Activated T-helper 1 cell treated with anti-CD3 and anti-CD28 coated beads, Interleukin-12 subunit alpha, Interleukin-12 subunit beta, Interleukin-2, Interleukin-4 antibody, amounts not matched to agents 30 ng/mL and 10 ng/mL and 1 ng/mL, durations not matched to agents 14 hours and 24 hours and 36 hours (primary cell): ENCODE measurements around the gene RNF157. TPM values are rescaled to one million over a fixed set of nuclear protein-coding genes. Genes with fewer than 3 reads are reported as not detected.
"Not testable (repeated sequence)": the region's sequence is repeated elsewhere in the genome, so short reads cannot be mapped to it uniquely, and the experiment has no call there.

Source experiments
- DNase-seq: peaks from one replicate; pipeline ENCODE4 v3.0.0; 2021; ENCODE audit warnings: low spot score
- H3K27ac Mint-ChIP-seq: one replicate; pipeline ENCODE4 v1.8.0; 2021; ENCODE audit warnings: mild to moderate bottlenecking, mixed read lengths
- H3K27me3 Mint-ChIP-seq: one replicate; pipeline ENCODE4 v1.8.0; 2022; ENCODE audit warnings: mild to moderate bottlenecking, moderate library complexity, mixed read lengths; ENCODE audit not compliant: insufficient read depth
- H3K36me3 Mint-ChIP-seq: one replicate; pipeline ENCODE4 v1.8.0; 2021; ENCODE audit warnings: low read depth, mixed read lengths
- H3K4me1 Mint-ChIP-seq: one replicate; pipeline ENCODE4 v1.8.0; 2021; ENCODE audit warnings: low read depth, mixed read lengths
- H3K4me3 Mint-ChIP-seq: one replicate; pipeline ENCODE4 v1.8.0; 2021; ENCODE audit warnings: mild to moderate bottlenecking, moderate library complexity, mixed read lengths
- H3K9me3 Mint-ChIP-seq: one replicate; pipeline ENCODE4 v1.8.0; 2021; ENCODE audit warnings: mixed read lengths
- intact Hi-C: fragments of 100-400 bp; cut with micrococcal nuclease; formaldehyde crosslinking; loops from one replicate; pipeline ENCODE4 v1.15.1; 2024
- total RNA-seq: library from RNA; stranded (reverse); gene quantifications from 2 replicates; pipeline ENCODE4 v1.2.3, GENCODE V29; 2022

The RNF157 gene
- total RNA-seq, 1 donor from 2014 or later = 51.7 TPM

DNA sequence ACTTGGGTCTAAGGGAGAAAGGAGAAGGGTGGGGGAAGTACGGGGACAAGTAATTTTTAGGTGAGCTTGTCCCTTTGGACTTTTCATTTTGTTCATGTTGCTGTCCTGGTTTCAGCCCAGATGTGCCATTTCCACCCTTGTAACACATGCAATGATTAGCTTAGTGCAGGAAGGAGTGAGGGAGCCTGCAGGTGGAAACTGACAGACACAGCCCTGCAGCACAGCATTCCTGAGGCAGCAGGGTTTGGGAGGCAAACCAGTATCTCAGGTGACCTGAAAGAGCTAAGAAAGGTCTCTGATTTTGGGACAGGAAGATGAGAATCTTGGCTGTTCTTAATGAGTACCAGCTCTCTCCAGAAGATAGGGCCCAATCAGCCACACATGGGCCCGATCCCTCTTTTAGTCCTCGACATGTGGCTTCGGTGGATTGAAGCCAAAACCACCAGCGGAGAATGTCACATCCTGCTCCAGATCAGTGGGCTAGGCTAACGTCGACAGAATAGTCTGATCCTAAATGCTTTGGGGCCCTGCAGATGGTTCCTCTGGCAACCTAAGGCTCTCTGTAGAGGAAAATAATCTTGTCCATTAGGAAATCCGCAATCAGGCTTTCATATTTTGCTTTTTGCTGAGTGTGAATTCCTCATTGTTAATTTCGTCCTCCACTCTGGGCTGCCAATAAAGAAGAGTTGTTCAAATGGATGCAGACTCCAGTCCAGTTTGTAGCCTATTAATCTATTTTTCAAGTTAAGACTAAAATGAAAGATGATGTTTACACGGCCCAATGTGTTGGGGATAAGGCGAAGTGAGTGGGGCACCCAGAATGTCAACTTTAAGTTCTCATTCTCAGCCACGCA is 3.8 kb upstream of the RNF157 start:
- intact Hi-C loops = no loop called here
- H3K4me1 Mint-ChIP-seq = peaks cover 68% of the 10 kb centered on the region

DNA sequence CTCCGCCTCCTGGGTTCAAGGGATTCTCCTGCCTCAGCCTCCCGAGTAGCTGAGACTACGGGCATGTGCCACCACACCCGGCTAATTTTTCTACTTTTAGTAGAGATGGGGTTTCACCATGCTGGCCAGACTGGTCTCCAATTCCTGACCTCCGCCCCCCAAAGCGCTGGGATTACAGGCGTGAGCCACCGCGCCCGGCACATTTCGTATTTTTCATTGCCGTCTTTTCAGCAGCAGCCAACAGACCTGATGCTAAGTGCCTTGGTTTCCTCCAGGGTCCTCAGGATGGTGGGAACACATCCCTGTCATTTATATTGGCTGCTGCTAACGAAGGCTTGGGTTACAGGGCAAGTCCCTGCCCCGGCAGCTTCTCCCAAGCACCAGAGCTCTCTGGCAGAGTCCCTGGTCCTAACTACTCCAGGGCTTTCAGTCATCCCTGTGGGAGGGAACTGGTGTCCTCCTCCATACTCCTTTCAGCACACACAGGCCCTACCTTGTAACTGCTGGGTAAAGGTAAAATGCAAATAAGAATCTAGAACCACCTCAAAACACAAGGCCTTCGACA is 1.5 kb upstream of the RNF157 start:
- intact Hi-C loops = loop anchor here (1.0 to 2.0 kb wide), 3 partner anchors 22 to 49 kb away; no protein-coding TSS in a partner anchor
- Mint-ChIP-seq H3K9me3 (peaks cover under 1% of the 10 kb centered on the region), H3K36me3 (peaks cover 5% of the 10 kb centered on the region), H3K4me1 (peaks cover 76% of the 10 kb centered on the region), H3K27ac (peak overlapping the region; percentile 90), H3K4me3 (peak overlapping the region; percentile 88), H3K27me3 (no peaks in the 10 kb centered on the region)
- DNase-seq = no peak

More for the DNA sequence above, 3.8 kb upstream of the RNF157 start:
- H3K9me3 Mint-ChIP-seq = no peaks in the 10 kb centered on the region
- H3K27ac Mint-ChIP-seq = peak overlapping the region; percentile 48
- H3K36me3 Mint-ChIP-seq = no peaks in the 10 kb centered on the region
- H3K27me3 Mint-ChIP-seq = no peaks in the 10 kb centered on the region
- DNase-seq = no peak
- peak overlapping the region; percentile 57 for H3K4me3 Mint-ChIP-seq

DNA sequence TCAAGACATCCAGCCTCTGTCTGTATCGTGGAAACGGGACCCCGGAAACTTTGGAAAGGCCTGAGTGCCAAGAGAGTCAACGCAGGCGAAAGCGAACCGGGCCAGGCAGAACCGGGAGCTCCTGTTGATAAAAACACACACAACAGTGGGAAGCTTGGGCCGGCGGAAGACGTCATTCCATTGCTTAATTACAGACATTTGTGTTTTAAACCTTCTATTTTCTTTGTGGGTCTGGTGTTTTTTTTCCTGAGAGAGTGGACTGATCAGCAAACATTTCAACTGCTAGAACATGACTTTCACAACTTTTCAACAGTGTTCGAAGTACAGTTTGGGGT is 878 bp upstream of the RNF157 start:
- Mint-ChIP-seq H3K27ac (peak overlapping the region; percentile 90), H3K4me3 (peak overlapping the region; percentile 88), H3K27me3 (no peaks in the 10 kb centered on the region), H3K4me1 (peaks cover 74% of the 10 kb centered on the region), H3K9me3 (peaks cover 3% of the 10 kb centered on the region), H3K36me3 (peaks cover 7% of the 10 kb centered on the region)
- intact Hi-C loops = loop anchor here (1.0 to 2.0 kb wide), 3 partner anchors 22 to 48 kb away; no protein-coding TSS in a partner anchor
- DNase-seq = no peak

DNA sequence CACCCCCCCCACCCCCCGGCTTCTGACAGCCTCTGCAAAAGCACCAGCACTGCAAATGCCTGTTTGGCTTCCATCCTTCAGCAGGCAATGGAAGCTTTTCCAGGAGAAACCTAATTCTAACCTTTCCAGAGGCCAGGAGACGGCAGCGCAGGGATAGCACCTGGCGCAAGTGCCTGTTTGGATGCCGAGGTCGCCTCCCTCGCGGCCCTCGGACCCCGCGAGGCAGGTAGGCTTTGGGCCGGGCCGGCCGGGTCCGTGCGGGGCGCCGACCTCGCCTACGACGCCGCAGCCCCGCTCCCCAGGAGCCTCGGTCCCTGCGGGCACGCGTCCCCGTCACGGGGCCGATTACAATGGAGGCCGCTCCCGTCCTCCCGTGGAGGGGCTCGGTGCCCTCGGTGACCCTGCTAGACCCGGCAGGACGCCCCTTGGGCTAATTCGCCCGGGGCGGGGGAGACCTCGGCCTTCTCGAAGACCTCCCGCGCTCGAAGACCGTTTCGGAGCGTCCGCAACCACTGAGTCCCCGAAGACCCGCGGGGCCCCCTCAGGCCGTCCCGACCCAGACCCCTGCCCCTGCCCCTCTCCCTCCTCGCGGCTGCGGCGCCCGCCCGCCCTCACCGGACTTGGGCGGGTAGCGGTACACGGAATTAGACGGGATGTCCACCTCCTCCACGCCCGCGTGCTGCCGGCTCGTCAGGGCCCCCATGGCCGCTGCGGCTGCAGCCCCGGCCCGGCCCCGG is 587 bp downstream of the RNF157 start:
- no peak for DNase-seq
- intact Hi-C loops = loop anchor here (2.0 kb wide), 2 partner anchors 33 to 47 kb away; no protein-coding TSS in a partner anchor
- peaks cover 3% of the 10 kb centered on the region for H3K9me3 Mint-ChIP-seq
- no peaks in the 10 kb centered on the region for H3K27me3 Mint-ChIP-seq
- H3K4me3 Mint-ChIP-seq = peak overlapping the region; percentile 90
- H3K4me1 Mint-ChIP-seq = peaks cover 64% of the 10 kb centered on the region
- peaks cover 7% of the 10 kb centered on the region for H3K36me3 Mint-ChIP-seq
- H3K27ac Mint-ChIP-seq = peak overlapping the region; percentile 86

DNA sequence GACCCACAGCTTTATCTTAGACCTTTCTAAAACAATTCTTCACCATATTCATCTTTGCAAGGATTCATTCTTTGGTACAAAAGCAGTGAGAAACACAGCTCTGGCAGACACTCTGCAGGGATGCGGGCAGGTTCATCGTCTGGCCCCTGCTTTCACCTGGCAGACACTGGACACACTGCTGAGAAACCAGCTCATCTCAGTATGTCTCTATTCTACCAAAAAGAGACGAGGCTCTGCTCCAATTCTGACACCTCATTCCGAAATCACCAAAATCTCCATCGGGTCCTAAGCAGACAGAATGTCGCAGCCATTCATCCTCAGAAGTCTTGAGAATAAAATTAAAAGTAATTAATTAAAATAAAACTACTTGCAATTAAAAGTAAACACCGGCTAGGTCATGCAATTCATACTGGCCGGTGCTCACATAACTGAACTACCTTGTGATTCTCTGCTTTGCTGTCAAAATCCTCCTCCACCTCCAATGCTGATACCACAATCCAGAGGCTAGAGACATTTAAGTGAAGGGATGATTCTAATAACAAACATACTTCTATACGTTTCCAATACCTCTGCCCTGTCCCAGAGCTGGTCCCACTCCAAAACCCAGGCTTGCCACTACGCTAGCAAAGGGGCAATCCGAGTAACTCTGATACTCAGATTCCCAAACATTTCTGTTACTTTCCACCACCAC is 1.3 kb downstream of the RNF157 start:
- H3K4me1 Mint-ChIP-seq = peaks cover 64% of the 10 kb centered on the region
- H3K27ac Mint-ChIP-seq = peak overlapping the region; percentile 86
- H3K27me3 Mint-ChIP-seq = no peaks in the 10 kb centered on the region
- DNase-seq = no peak
- intact Hi-C loops = no loop called here
- peaks cover 3% of the 10 kb centered on the region for H3K9me3 Mint-ChIP-seq
- H3K36me3 Mint-ChIP-seq = peaks cover 10% of the 10 kb centered on the region
- peak overlapping the region; percentile 90 for H3K4me3 Mint-ChIP-seq

DNA sequence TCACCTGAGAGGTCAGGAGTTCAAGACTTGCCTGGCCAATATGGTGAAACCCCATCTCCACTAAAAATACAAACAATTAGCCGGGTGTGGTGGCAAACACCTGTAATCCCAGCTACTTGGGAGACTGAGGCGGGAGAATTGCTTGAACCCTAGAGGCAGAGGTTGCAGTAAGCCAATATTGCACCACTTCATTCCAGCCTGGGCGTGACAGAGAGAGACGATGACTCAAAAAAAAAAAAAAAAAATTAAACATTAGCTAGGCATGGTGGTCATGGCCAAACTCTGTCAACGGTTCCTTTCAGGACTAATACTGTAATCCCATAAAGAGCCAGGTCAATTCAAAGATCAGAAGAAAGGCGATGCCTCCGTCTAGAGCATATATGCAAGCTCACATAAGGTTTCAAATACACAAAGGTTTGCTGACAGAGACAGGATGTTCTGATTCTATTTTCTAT is 2.4 kb downstream of the RNF157 start:
- no peak for DNase-seq
- Mint-ChIP-seq H3K36me3 (peaks cover 13% of the 10 kb centered on the region), H3K27me3 (no peaks in the 10 kb centered on the region), H3K9me3 (peaks cover 3% of the 10 kb centered on the region), H3K4me1 (peaks cover 59% of the 10 kb centered on the region), H3K27ac (peak overlapping the region; percentile 70), H3K4me3 (peak overlapping the region; percentile 90)
- intact Hi-C loops = no loop called here

DNA sequence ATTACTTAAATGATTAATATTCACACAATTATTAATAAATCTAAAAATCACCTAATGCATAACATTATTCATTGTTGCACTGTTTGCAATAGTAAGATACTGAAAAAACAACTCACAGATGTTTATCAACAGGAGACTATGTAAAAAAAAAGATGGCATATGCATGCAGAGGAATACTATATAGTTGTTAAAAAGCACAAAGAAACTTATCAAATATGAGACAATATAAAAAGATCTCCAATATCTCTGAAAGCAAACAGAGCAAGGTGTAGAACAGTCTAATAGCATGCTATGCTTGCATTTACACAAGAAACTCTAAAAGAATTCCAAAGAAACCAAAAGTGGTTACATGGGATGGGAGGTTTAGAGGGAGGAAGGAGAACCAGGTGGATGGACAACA is 3.7 kb downstream of the RNF157 start:
- Mint-ChIP-seq H3K27me3 (no peaks in the 10 kb centered on the region), H3K4me3 (no peak overlapping the region), H3K36me3 (peaks cover 19% of the 10 kb centered on the region), H3K4me1 (peaks cover 62% of the 10 kb centered on the region), H3K9me3 (peaks cover 3% of the 10 kb centered on the region), H3K27ac (no peak overlapping the region)
- DNase-seq = no peak
- intact Hi-C loops = no loop called here

DNA sequence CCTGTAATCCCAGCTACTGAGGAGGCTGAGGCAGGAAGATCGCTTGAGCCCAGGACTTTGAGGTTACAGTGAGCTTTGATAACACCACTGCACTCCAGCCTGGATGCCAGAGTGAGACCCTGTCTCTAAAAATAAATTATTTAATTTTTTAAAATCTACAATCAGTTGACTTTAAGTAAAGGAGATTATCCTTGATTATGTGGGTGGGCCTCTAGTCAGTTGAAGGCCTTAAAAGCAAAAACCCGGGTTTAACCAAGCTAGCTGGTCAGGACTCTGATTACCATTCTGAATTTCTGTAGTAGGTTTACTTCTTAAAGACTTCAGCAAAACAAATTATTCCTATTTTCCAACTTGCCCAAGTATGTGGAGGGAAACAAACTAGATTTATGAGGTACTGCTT is 4.4 kb downstream of the RNF157 start:
- Mint-ChIP-seq H3K27ac (no peak overlapping the region), H3K4me1 (peaks cover 57% of the 10 kb centered on the region), H3K4me3 (no peak overlapping the region), H3K27me3 (no peaks in the 10 kb centered on the region), H3K36me3 (peaks cover 20% of the 10 kb centered on the region), H3K9me3 (peaks cover 3% of the 10 kb centered on the region)
- no peak for DNase-seq
- intact Hi-C loops = no loop called here

DNA sequence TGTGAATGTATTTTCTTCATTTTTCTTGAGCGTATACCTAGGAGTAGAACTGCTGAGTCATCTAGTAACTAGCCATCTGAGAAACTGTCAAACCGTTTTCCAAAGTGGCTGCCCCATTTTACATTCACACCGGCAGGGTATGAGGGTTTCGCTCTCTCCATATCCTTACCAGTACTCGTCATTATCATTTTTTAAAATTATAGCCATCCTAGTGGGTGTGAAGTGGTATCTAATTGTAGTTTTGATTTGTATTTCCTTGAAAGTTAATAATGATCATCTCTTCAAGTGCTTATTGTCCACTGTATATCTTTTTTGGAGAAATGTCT is 6.0 kb downstream of the RNF157 start:
- Mint-ChIP-seq H3K36me3 (peaks cover 24% of the 10 kb centered on the region), H3K4me1 (peaks cover 65% of the 10 kb centered on the region), H3K9me3 (peaks cover 3% of the 10 kb centered on the region), H3K27me3 (no peaks in the 10 kb centered on the region), H3K4me3 (no peak overlapping the region), H3K27ac (no peak overlapping the region)
- no peak for DNase-seq
- intact Hi-C loops = no loop called here

DNA sequence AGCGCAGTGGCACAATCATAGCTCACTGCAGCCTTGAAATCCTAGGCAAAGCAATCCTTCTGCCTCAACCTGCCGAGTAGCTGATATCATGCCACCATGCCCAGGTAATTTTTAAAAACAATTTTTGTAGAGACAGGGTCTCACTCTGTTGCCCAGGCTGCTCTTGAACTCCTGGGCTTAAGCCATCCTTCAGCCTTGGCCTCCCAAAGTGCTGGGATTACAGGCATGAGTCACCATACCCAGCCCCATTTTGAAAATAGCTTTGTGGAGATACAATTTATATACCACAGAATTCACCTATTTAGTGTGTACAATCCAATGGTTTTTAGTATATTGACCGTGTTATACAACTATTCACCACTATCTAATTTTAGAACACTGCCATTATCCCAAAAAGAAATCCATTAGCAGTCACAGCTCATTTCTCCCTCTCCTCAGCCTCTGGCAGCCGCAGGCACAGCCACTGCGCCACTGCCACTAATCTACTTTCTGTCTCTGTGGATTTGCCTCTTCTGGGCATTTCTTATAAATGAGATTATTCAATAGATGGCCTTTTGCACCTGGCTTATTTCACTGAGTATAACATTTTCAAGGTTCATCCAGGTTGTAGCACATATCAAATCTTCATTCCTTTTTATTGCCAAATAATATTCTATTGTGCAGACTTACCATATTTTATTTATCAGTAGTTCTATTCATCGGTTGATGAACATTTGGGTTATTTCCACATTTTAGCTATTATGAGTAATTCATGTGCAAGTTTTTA is 6.5 kb downstream of the RNF157 start:
- Mint-ChIP-seq H3K27me3 (no peaks in the 10 kb centered on the region), H3K27ac (no peak overlapping the region), H3K9me3 (peaks cover 3% of the 10 kb centered on the region), H3K36me3 (peaks cover 28% of the 10 kb centered on the region), H3K4me1 (peaks cover 65% of the 10 kb centered on the region), H3K4me3 (no peak overlapping the region)
- intact Hi-C loops = no loop called here
- no peak for DNase-seq

DNA sequence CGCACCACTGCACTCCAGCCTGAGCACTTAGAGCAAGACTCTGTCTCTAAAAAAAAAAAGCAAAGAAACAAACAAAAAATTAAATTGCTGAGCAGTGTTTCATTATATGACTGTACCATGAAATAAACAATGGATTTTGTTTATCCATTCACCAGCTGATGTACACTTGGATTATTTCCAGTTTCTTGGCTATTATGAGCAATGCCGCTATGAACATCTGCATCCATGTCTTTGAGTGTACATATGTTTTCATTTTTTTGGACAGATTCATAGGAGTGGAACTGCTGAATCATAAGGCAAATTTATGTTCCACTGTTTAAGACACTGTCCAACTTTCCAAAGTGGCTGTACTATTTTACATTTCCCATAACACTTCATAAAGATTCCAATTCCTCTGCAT is 8.0 kb downstream of the RNF157 start:
- peaks cover 62% of the 10 kb centered on the region for H3K4me1 Mint-ChIP-seq
- no peak overlapping the region for H3K4me3 Mint-ChIP-seq
- H3K36me3 Mint-ChIP-seq = peaks cover 30% of the 10 kb centered on the region
- intact Hi-C loops = no loop called here
- DNase-seq = no peak
- no peaks in the 10 kb centered on the region for H3K27me3 Mint-ChIP-seq
- peak overlapping the region; percentile 27 for H3K27ac Mint-ChIP-seq
- peaks cover 3% of the 10 kb centered on the region for H3K9me3 Mint-ChIP-seq

DNA sequence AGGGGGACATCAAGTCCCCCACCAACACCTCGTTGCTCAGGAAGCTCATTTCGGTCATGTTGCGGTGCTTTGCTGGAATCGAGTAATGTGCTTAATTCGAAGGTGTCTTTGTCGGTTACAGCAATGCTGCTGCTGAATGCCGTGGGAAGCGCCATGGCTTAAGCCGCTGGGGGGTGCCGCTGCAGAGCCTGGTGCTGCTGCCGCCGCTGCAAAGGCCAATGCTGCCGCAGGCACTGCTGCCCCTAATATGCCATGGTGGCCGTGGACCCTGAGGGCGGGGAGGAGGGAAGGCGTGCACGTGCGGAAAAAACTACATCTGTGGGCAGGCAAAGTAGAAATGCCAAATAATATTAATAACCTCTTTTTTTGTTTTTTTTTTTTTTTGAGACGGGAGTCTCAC is 13.5 kb downstream of the RNF157 start:
- intact Hi-C loops, H3K4me3 Mint-ChIP-seq, H3K9me3 Mint-ChIP-seq, H3K27me3 Mint-ChIP-seq, DNase-seq, H3K27ac Mint-ChIP-seq: not testable (repeated sequence)
- peaks cover 35% of the 10 kb centered on the region for H3K36me3 Mint-ChIP-seq
- H3K4me1 Mint-ChIP-seq = peaks cover 31% of the 10 kb centered on the region
